ENCODE data around the gene RPP21.
"Not testable (repeated sequence)": the region's sequence is repeated elsewhere in the genome, so short reads cannot be mapped to it uniquely, and the experiment has no call there.

The RPP21 gene

DNA sequence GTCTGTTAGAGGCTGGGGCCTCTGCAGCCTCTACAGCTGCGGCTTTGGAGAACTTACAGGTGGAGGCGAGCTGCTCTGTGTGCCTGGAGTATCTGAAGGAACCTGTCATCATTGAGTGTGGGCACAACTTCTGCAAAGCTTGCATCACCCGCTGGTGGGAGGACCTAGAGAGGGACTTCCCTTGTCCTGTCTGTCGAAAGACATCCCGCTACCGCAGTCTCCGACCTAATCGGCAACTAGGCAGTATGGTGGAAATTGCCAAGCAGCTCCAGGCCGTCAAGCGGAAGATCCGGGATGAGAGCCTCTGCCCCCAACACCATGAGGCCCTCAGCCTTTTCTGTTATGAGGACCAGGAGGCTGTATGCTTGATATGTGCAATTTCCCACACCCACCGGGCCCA lies 15.6 kb upstream of the RPP21 start:
- no peak for DNase-seq (ENCODE audit: low read depth)

GRCh38 chr6:30331981-30332380 lies 13.0 kb upstream of the RPP21 start:
- no peak for DNase-seq (ENCODE audit: low read depth)

- DNase-seq (ENCODE audit: low read depth), result no peak
These were observed 10.7 kb upstream of the RPP21 start for GRCh38 chr6:30334075-30334783.

GRCh38 chr6:30340589-30341054 lies 4.3 kb upstream of the RPP21 start:
- DNase-seq (ENCODE audit: low read depth), result no peak

DNA sequence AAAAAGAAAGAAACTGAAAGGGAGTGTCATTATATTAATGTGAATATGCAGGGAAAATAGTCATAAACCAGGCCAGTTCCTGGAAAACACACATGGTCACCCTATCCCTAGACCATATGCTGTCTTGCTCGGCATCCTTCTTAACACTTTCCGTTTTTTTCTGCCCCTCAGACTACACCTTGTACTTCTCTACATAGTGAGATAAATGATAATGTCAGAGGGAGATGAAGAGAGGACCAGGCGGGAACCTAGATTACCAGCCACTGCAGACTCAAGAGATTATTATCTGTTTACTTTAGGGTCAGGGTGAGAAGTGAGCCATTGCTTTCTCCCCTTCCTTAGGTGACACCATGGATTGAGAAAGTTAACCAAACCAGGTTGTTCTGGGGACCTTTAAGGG lies 3.7 kb upstream of the RPP21 start:
- DNase-seq (ENCODE audit: low read depth), result no peak

GRCh38 chr6:30341728-30342127 lies 3.2 kb upstream of the RPP21 start:
- no peak for DNase-seq (ENCODE audit: low read depth)

DNA sequence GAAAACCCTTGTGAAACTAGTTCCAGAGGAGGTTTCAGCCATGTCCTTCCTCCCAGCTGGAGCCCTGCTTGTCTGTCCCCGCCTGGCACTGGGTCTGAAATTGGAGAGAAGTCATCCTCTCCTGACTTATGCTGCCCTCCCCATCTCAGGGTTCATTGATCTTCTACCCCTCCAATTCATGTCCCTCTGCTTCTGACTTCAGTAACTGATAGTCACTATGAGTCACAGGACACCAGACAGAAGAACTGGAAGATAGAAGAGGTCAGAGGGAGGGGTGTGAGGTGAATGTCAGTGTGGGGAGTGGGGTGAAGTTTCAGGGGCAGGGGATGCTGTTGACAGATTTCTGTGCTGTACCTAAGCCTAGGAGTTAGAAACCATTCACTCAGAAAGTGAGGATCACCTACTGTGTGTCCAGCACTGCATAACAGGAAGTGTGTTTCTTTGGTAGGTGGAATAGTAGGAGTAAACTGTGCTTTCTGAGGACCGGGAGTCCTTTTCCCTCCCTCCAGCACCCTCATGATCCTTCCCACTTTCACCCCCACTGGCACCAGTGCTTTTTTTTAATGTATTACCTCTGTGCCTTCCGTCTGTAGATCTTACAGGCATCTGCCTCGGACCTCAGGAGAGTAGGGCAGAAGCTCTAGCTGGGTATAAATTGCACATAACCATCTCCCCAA lies 627 bp upstream of the RPP21 start:
- no peak for DNase-seq (ENCODE audit: low read depth)

- DNase-seq (ENCODE audit: low read depth), result no peak
These were observed 896 bp downstream of the RPP21 start for GRCh38 chr6:30345852-30346251.

DNA sequence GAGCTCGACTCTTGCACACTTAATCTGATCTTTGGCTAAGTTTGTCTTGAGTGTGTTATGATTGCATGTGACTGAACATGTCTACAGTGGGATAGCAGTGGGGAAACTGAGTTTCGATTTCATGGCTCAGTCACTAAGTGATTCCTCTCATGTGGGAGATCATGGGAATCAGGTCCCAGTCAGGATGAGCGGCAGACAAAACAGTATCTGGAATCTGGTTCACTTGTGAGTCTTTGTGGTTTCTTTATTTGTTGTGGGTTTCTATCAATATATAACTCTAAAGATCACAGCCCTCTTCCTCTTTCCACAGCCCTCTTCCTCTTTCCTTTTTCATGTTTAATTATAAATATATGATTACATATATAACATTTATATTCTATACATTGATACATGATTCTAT lies 4.0 kb downstream of the RPP21 start:
- no peak for DNase-seq (ENCODE audit: low read depth)

DNA sequence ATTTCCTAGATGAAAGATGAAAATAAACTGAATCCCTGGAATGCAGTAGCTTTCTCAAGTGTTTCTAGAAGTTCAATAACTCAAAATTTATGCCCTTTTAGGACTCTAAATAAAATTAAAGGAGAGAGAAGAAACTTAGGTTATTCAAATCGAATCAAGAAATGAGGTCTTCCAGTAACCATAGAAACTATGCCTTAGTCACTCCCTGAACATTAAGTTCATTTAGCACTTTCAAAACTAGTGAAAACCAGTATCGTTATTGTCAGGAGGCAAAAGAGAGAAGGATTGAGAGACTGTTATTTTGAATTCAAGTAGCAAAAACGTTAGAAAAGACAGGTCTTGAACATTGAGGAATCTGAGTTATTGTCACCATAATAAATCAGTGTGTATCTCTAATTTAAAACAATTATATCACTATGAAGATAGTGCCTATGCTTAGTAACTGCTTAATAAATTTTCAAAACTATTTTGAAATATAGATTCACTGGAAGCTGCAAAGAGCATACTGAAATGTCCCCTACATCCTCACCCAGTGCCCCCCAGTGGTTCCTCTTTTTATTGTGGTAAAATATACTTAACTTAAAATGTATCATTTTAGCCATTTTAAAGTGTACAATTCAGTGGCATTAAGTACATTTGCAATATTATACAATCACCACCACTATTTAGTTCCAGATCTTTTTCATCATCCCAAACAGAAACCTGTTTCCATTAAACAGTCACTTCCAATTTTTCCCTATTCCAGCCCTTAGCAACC lies 4.6 kb downstream of the RPP21 start:
- no peak for DNase-seq (ENCODE audit: low read depth)

GRCh38 chr6:30350524-30350923 lies 5.6 kb downstream of the RPP21 start:
- DNase-seq (ENCODE audit: low read depth), result no peak

GRCh38 chr6:30352550-30352949 lies 7.6 kb downstream of the RPP21 start:
- DNase-seq (ENCODE audit: low read depth), result no peak

- DNase-seq (ENCODE audit: low read depth), result no peak
These were observed 10.3 kb downstream of the RPP21 start for GRCh38 chr6:30355281-30355680.

GRCh38 chr6:30356536-30356935 lies 11.6 kb downstream of the RPP21 start:
- DNase-seq (ENCODE audit: low read depth), result no peak

DNA sequence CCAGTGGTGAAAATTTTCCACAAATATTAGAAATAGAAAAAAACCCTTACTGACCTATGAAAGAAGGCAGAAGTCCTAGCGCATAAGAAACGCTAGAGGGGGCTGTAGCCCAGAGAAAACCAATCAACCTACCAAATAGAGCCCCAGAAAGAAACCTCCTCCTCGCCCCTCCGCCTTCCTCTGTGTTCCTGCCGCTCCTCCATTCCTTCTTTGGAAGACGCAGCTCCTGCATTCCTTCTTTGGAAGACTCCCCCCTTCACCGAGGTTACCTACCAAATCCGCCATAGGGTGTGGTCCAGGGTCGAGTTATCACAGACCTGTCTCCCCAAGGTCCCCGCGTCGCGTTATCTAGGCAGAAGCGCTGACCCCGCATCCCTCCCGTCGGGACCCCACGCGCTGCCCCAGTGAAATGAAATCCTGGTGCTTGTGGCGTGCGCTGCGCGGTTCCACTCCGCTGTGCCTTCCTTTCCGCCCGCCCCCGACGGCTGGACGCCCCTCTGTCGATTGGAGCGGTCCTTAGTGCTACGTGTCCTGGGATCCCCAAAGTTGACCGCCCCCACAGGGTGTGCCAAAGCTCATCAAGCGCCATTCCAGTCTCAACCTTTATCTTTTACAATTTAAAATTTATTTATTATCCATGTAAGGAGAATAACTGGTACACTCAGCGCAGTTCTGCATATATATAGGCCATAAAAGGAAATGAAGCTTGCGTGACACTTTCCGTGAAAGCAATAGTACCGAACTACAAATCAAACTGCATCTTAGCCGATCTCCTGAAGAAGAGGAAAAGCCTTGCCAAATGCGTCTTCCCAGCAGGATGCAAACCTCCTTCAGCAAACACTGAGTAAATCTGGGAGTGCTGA lies 13.0 kb downstream of the RPP21 start:
- DNase-seq (ENCODE audit: low read depth), result peak; percentile 40

DNA sequence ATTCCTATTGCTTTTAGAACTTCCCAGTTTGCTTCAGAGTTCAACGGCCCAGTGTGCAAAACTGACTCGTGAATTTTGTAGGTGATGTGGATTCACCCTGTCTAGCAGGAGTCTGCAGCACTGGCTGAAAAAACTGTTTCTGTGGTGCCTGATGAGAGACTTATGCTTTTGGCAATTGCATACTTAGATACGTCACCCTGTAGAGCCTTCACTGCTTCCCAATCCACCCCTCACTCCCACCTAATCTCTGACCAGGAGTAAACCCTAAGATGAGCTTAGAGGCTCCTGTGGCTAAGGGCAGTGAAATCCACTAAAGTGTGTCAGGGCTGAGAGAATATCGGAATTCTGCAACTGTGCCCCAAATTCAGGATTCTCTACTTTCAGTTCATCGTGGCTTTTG lies 14.3 kb downstream of the RPP21 start:
- DNase-seq (ENCODE audit: low read depth), result no peak

DNA sequence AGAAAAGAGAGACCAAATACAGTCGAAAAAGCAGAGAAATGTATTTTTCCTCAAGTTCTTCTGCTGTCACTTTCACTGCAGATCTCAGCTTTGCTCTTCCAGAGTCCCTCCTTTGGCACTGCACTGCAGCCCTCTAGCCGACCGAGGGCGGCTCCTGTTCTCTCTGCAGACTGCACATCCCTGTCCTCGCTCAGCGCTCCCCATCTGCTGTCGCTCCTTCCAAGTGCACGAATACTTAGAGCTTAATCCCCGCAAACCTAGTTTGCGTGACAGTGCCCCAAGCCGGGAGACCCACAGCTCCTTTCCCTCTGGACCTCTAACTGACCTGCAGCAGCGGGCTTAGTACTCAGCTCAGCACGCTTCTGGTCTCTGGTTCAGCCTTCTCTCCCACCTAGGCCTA lies 15.2 kb downstream of the RPP21 start:
- DNase-seq (ENCODE audit: low read depth), result no peak

GRCh38 chr6:30361661-30362060 lies 16.7 kb downstream of the RPP21 start:
- DNase-seq (ENCODE audit: low read depth), result no peak

GRCh38 chr6:30363459-30363858 lies 18.5 kb downstream of the RPP21 start:
- no peak for DNase-seq (ENCODE audit: low read depth)

DNA sequence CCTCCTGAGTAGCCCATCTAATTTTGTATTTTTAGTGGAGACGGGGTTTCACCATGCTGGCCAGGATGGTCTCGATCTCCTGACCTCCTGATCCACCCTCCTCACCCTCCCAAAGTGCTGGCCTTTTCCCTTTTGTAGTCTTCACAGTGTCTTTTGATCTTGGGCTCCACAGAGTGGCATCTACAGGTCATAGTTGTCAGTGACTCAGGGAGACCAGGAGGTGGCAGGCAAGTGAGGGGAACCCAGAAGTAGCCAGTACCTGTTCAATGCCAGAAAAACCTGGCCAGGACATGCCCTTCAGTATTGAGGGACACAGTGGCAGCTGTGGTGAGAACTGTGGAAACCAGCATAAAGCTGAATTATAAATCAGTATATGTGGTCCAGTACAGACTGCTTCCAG lies 19.6 kb downstream of the RPP21 start:
- no peak for DNase-seq (ENCODE audit: low read depth)

- not testable (repeated sequence) for DNase-seq (ENCODE audit: low read depth)
These were observed 24.3 kb downstream of the RPP21 start for GRCh38 chr6:30369280-30369679.
